HEK293 (cell line): ENCODE results near the gene PLS1.
"Not testable (repeated sequence)": the region's sequence is repeated elsewhere in the genome, so short reads cannot be mapped to it uniquely, and the experiment has no call there.

ENCODE experiments used
- CTCF ChIA-PET: fragments of 350-600 bp; formaldehyde crosslinking; extraction: SDS; loops from one replicate; lab custom pipeline; 2021; ENCODE audit warnings: antibody characterized with exemption; lab: Yijun Ruan, JAX
- POLR2A ChIA-PET: fragments of 300-600 bp; formaldehyde crosslinking; extraction: SDS; loops from one replicate; lab custom pipeline; 2020; ENCODE audit warnings: antibody characterized with exemption, inconsistent platforms; lab: Yijun Ruan, JAX
- H3K27ac ChIP-seq: fragments of 200-500 bp; sonication (Bioruptor generic); 2 replicates; pipeline ENCODE4 v1.5.1; 2014; ENCODE audit warnings: low read depth, low read length, control low read depth, inconsistent platforms; ENCODE audit errors: extremely low read depth
- H3K36me3 ChIP-seq, 2 experiments: fragments of 200-500 bp in 1 of 2; sonication (Bioruptor generic) in 1 of 2; 1 replicate in 1 of 2; 2 replicates in 1 of 2; pipeline ENCODE4 v1.5.1; 2014 to 2017; ENCODE audit warnings: inconsistent platforms in 2 of 2, low read length in 2 of 2; ENCODE audit not compliant: control insufficient read depth in 2 of 2, insufficient read depth in 1 of 2
- H3K4me1 ChIP-seq: fragments of 200-500 bp; sonication (Bioruptor generic); 2 replicates; pipeline ENCODE4 v1.5.1; 2014; ENCODE audit warnings: mild to moderate bottlenecking, low read length, inconsistent platforms; ENCODE audit not compliant: control insufficient read depth, insufficient read depth
- H3K4me3 ChIP-seq: 2 replicates; pipeline ENCODE4 v1.5.1; 2011; ENCODE audit warnings: low read depth, mild to moderate bottlenecking, control low read depth, low read length, moderate library complexity
- H3K9me3 ChIP-seq: fragments of 200-500 bp; sonication (Bioruptor generic); 2 replicates; pipeline ENCODE4 v1.5.1; 2014; ENCODE audit warnings: low read depth, low read length, inconsistent platforms; ENCODE audit not compliant: control insufficient read depth, insufficient read depth
- EGR2 ChIP-seq: fragments of 450-650 bp; formaldehyde crosslinking; IDR thresholded peaks from 2 replicates; pipeline ENCODE4 v1.5.1; 2016; ENCODE audit warnings: low read depth, missing biosample characterization, missing genetic modification characterization
- RBAK ChIP-seq: fragments of 450-650 bp; formaldehyde crosslinking; IDR thresholded peaks from 2 replicates; pipeline ENCODE4 v1.5.1; 2016; ENCODE audit warnings: missing biosample characterization, missing genetic modification characterization
- WT1 ChIP-seq: fragments of 450-650 bp; formaldehyde crosslinking; IDR thresholded peaks from 2 replicates; pipeline ENCODE4 v1.5.1; 2016; ENCODE audit warnings: missing biosample characterization, missing genetic modification characterization
- YY2 ChIP-seq: fragments of 450-650 bp; formaldehyde crosslinking; IDR thresholded peaks from 2 replicates; pipeline ENCODE4 v1.5.1; 2016; ENCODE audit warnings: missing biosample characterization, missing genetic modification characterization
- ZEB2 ChIP-seq: fragments of 450-650 bp; formaldehyde crosslinking; IDR thresholded peaks from 2 replicates; pipeline ENCODE4 v1.5.1; 2016; ENCODE audit warnings: missing biosample characterization, missing genetic modification characterization
- ZIC2 ChIP-seq: fragments of 450-650 bp; formaldehyde crosslinking; IDR thresholded peaks from 2 replicates; pipeline ENCODE4 v1.5.1; 2016; ENCODE audit warnings: missing biosample characterization, missing genetic modification characterization
- ZNF146 ChIP-seq: fragments of 450-650 bp; formaldehyde crosslinking; IDR thresholded peaks from 2 replicates; pipeline ENCODE4 v1.5.1; 2016; ENCODE audit warnings: missing biosample characterization, missing genetic modification characterization
- ZNF2 ChIP-seq: fragments of 450-650 bp; formaldehyde crosslinking; IDR thresholded peaks from 2 replicates; pipeline ENCODE4 v1.5.1; 2016; ENCODE audit warnings: missing biosample characterization, missing genetic modification characterization
- ZNF266 ChIP-seq: fragments of 450-650 bp; formaldehyde crosslinking; IDR thresholded peaks from 2 replicates; pipeline ENCODE4 v1.5.1; 2016; ENCODE audit warnings: missing biosample characterization, missing genetic modification characterization, low read depth
- ZNF366 ChIP-seq: fragments of 450-650 bp; formaldehyde crosslinking; conservative IDR thresholded peaks from 2 replicates; pipeline ENCODE4 v1.5.1; 2016; ENCODE audit warnings: missing biosample characterization, missing genetic modification characterization
- ZNF416 ChIP-seq: fragments of 450-650 bp; formaldehyde crosslinking; IDR thresholded peaks from 2 replicates; pipeline ENCODE4 v1.5.1; 2016; ENCODE audit warnings: missing biosample characterization, missing genetic modification characterization
- ZNF529 ChIP-seq: fragments of 450-650 bp; formaldehyde crosslinking; IDR thresholded peaks from 2 replicates; pipeline ENCODE4 v1.5.1; 2017; ENCODE audit warnings: missing genetic modification characterization, missing biosample characterization; ENCODE audit not compliant: insufficient replicate concordance
- ZNF558 ChIP-seq: fragments of 450-650 bp; formaldehyde crosslinking; IDR thresholded peaks from 2 replicates; pipeline ENCODE4 v1.5.1; 2016; ENCODE audit warnings: missing biosample characterization, missing genetic modification characterization
- ZNF664 ChIP-seq: fragments of 450-650 bp; formaldehyde crosslinking; IDR thresholded peaks from 2 replicates; pipeline ENCODE4 v1.5.1; 2016; ENCODE audit warnings: missing biosample characterization, missing genetic modification characterization
- ZNF785 ChIP-seq: fragments of 450-650 bp; formaldehyde crosslinking; IDR thresholded peaks from 2 replicates; pipeline ENCODE4 v1.5.1; 2016; ENCODE audit warnings: missing biosample characterization, missing genetic modification characterization
- ZSCAN23 ChIP-seq: fragments of 450-650 bp; formaldehyde crosslinking; IDR thresholded peaks from 2 replicates; pipeline ENCODE4 v1.5.1; 2016; ENCODE audit warnings: missing biosample characterization, missing genetic modification characterization
- TF ChIP-seq, protein P1 (sequence below): fragments of 450-650 bp; IDR thresholded peaks from 2 replicates; pipeline ENCODE4 v1.5.1; 2018; ENCODE audit warnings: missing biosample characterization, mild to moderate bottlenecking, missing genetic modification characterization
- TF ChIP-seq, protein P2 (sequence below): fragments of 450-650 bp; formaldehyde crosslinking; IDR thresholded peaks from 2 replicates; pipeline ENCODE4 v1.5.1; 2016; ENCODE audit warnings: missing biosample characterization, missing genetic modification characterization

The PLS1 gene

GRCh38 chr3:142746646-142747045 is 150.5 kb downstream of the PLS1 start:
- Histone ChIP-seq H3K4me3 (no peak overlapping the region), H3K9me3 (no peaks in the 10 kb centered on the region), H3K4me1 (no peaks in the 10 kb centered on the region), H3K36me3 (peaks cover 0 to 14% of the 10 kb centered on the region in 2 experiments; a peak in 1 of 3 replicates), H3K27ac (no peak overlapping the region)
- CTCF ChIA-PET, result no interaction called here
- no peak for TF ChIP-seq ZNF785 (tag by site-specific recombination)
- no peak for TF ChIP-seq ZIC2 (tag by site-specific recombination)
- TF ChIP-seq ZNF416 (tag by site-specific recombination), result no peak
- TF ChIP-seq ZNF266 (tag by site-specific recombination), result no peak
- no peak for TF ChIP-seq ZNF664
- TF ChIP-seq ZNF529 (tag by site-specific recombination), result no peak
- TF ChIP-seq WT1 (tag by site-specific recombination), result no peak
- no peak for TF ChIP-seq ZSCAN23 (tag by site-specific recombination)
- TF ChIP-seq, protein P1, sequence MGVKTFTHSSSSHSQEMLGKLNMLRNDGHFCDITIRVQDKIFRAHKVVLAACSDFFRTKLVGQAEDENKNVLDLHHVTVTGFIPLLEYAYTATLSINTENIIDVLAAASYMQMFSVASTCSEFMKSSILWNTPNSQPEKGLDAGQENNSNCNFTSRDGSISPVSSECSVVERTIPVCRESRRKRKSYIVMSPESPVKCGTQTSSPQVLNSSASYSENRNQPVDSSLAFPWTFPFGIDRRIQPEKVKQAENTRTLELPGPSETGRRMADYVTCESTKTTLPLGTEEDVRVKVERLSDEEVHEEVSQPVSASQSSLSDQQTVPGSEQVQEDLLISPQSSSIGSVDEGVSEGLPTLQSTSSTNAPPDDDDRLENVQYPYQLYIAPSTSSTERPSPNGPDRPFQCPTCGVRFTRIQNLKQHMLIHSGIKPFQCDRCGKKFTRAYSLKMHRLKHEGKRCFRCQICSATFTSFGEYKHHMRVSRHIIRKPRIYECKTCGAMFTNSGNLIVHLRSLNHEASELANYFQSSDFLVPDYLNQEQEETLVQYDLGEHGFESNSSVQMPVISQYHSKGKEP, result no peak
- no peak for TF ChIP-seq ZNF366 (tag by site-specific recombination)
- TF ChIP-seq EGR2 (tag by site-specific recombination), result no peak
- TF ChIP-seq YY2 (tag by site-specific recombination), result no peak
- TF ChIP-seq ZEB2, result no peak
- POLR2A ChIA-PET, result no interaction called here

GRCh38 chr3:142750531-142750930 is 154.3 kb downstream of the PLS1 start:
- H3K4me1 ChIP-seq, POLR2A ChIA-PET, H3K9me3 ChIP-seq, H3K27ac ChIP-seq, H3K4me3 ChIP-seq: not testable (repeated sequence)
- TF ChIP-seq ZNF146 (tag by site-specific recombination), result peak; percentile 96
- CTCF ChIA-PET, result interaction anchor here (0.6 kb wide), 1 partner anchor 106 kb away, joined by 4 read pairs; no protein-coding TSS in a partner anchor
- peaks cover 0 to 14% of the 10 kb centered on the region in 2 experiments; a peak in 1 of 3 replicates for H3K36me3 ChIP-seq

GRCh38 chr3:142752605-142753004 is 156.4 kb downstream of the PLS1 start:
- CTCF ChIA-PET, result interaction anchor here (0.6 kb wide), 1 partner anchor 1676 kb away, joined by 3 read pairs; no protein-coding TSS in a partner anchor
- H3K4me3 ChIP-seq, H3K9me3 ChIP-seq, POLR2A ChIA-PET, H3K27ac ChIP-seq, H3K4me1 ChIP-seq: not testable (repeated sequence)
- H3K36me3 ChIP-seq, result peaks cover 0 to 14% of the 10 kb centered on the region in 2 experiments; a peak in 1 of 3 replicates

GRCh38 chr3:142754494-142754893 is 158.3 kb downstream of the PLS1 start:
- Histone ChIP-seq H3K36me3 (no peaks in the 10 kb centered on the region), H3K4me1 (no peaks in the 10 kb centered on the region), H3K9me3 (no peaks in the 10 kb centered on the region), H3K4me3 (no peak overlapping the region), H3K27ac (no peak overlapping the region)
- CTCF ChIA-PET, result interaction anchor here (0.8 kb wide), 1 partner anchor 10 kb away, joined by 4 read pairs; no protein-coding TSS in a partner anchor
- POLR2A ChIA-PET, result no interaction called here
- no peak for TF ChIP-seq ZNF2 (tag by site-specific recombination)
- no peak for TF ChIP-seq RBAK (tag by site-specific recombination)
- no peak for TF ChIP-seq ZNF558 (tag by site-specific recombination)
- TF ChIP-seq, protein P2, sequence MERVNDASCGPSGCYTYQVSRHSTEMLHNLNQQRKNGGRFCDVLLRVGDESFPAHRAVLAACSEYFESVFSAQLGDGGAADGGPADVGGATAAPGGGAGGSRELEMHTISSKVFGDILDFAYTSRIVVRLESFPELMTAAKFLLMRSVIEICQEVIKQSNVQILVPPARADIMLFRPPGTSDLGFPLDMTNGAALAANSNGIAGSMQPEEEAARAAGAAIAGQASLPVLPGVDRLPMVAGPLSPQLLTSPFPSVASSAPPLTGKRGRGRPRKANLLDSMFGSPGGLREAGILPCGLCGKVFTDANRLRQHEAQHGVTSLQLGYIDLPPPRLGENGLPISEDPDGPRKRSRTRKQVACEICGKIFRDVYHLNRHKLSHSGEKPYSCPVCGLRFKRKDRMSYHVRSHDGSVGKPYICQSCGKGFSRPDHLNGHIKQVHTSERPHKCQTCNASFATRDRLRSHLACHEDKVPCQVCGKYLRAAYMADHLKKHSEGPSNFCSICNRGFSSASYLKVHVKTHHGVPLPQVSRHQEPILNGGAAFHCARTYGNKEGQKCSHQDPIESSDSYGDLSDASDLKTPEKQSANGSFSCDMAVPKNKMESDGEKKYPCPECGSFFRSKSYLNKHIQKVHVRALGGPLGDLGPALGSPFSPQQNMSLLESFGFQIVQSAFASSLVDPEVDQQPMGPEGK, result no peak
- TF ChIP-seq, all 188 proteins: peak for 0
